RCC 7860 (cell line): ENCODE data around the gene CAND2.

ENCODE experiments used
- DNase-seq: peaks from one replicate; pipeline ENCODE4 v3.0.0-alpha.2; 2015; ENCODE audit warnings: low spot score
- FAIRE-seq: peaks from 2 replicates; lab custom pipeline; 2012; peaks lifted over from hg19 to GRCh38; lab: Jason Lieb, UNC

The CAND2 gene

GRCh38 chr3:12796171-12797123 is at the start of gene CAND2:
CAND2 (plus strand) TSS chr3:12796680; CDS start chr3:12796721, 41 bp downstream.
- no peak for DNase-seq
- no peak for FAIRE-seq

GRCh38 chr3:12748477-12748876 is 48.0 kb upstream of the CAND2 start:
- DNase-seq (no peak), FAIRE-seq (no peak)

- peak; percentile 83 for FAIRE-seq
- DNase-seq, result peak; percentile 79
Observed at GRCh38 chr3:12750223-12750622, 46.3 kb upstream of the CAND2 start.

- peak; percentile 55 for DNase-seq
- FAIRE-seq, result peak; percentile 58
Observed at GRCh38 chr3:12750658-12751071, 45.8 kb upstream of the CAND2 start.

- FAIRE-seq (no peak), DNase-seq (peak; percentile 23)
Observed at GRCh38 chr3:12751571-12751970, 44.9 kb upstream of the CAND2 start.

- DNase-seq (no peak), FAIRE-seq (no peak)
Observed at GRCh38 chr3:12752102-12752501, 44.4 kb upstream of the CAND2 start.

- DNase-seq (peak; percentile 58), FAIRE-seq (no peak)
Observed at GRCh38 chr3:12752809-12753208, 43.7 kb upstream of the CAND2 start.

GRCh38 chr3:12753275-12754028 is 43.0 kb upstream of the CAND2 start:
- FAIRE-seq (no peak), DNase-seq (no peak)

- FAIRE-seq, result no peak
- DNase-seq, result no peak
Observed at GRCh38 chr3:12754313-12754712, 42.2 kb upstream of the CAND2 start.

- DNase-seq, result no peak
- no peak for FAIRE-seq
Observed at GRCh38 chr3:12755754-12756153, 40.7 kb upstream of the CAND2 start.

- DNase-seq (no peak), FAIRE-seq (no peak)
Observed at GRCh38 chr3:12756175-12756574, 40.3 kb upstream of the CAND2 start.

GRCh38 chr3:12756635-12757034 is 39.8 kb upstream of the CAND2 start:
- DNase-seq (no peak), FAIRE-seq (no peak)

GRCh38 chr3:12758025-12758781 is 38.3 kb upstream of the CAND2 start:
- FAIRE-seq, result no peak
- no peak for DNase-seq

GRCh38 chr3:12759097-12759679 is 37.3 kb upstream of the CAND2 start, which contains the start of gene TMEM40:
TMEM40 (minus strand) TSS chr3:12759259; CDS start chr3:12749832, 9,427 bp downstream.
- FAIRE-seq (no peak), DNase-seq (no peak)

- FAIRE-seq (no peak), DNase-seq (no peak)
Observed at GRCh38 chr3:12759693-12760565, 36.6 kb upstream of the CAND2 start.

- DNase-seq (no peak), FAIRE-seq (no peak)
Observed at GRCh38 chr3:12764171-12764776, 32.2 kb upstream of the CAND2 start.

GRCh38 chr3:12766541-12766940 is 29.9 kb upstream of the CAND2 start:
- DNase-seq (no peak), FAIRE-seq (no peak)

GRCh38 chr3:12768579-12769527 is 27.6 kb upstream of the CAND2 start:
- DNase-seq (no peak), FAIRE-seq (no peak)
